HepG2 (cell line): Measurements from ENCODE around the gene LTA4H. TPM values are rescaled to one million over a fixed set of nuclear protein-coding genes. Genes with fewer than 3 reads are reported as not detected.

Source experiments
- ADNP ChIP-seq: sonication (generic); formaldehyde crosslinking; IDR thresholded peaks from 2 replicates; pipeline ENCODE4 v1.4.0; 2020; ENCODE audit warnings: missing genetic modification reagents
- ATM ChIP-seq: fragments of 450-650 bp; IDR thresholded peaks from 2 replicates; pipeline ENCODE4 v1.7.1; 2017; ENCODE audit warnings: mild to moderate bottlenecking, borderline replicate concordance
- CTCF ChIP-seq: sonication (generic); formaldehyde crosslinking; IDR thresholded peaks from 2 replicates; pipeline ENCODE4 v1.5.0; 2020; ENCODE audit warnings: mild to moderate bottlenecking, missing genetic modification reagents, moderate library complexity
- HCFC1 ChIP-seq: fragments of 150-350 bp; IDR thresholded peaks from 2 replicates; pipeline ENCODE4 v1.6.1; 2014; ENCODE audit warnings: low read depth, low read length
- PRDM10 ChIP-seq: sonication (generic); formaldehyde crosslinking; IDR thresholded peaks from 2 replicates; pipeline ENCODE4 v1.4.0; 2020; ENCODE audit warnings: low read depth, missing genetic modification reagents
- PRMT3 ChIP-seq: sonication (generic); formaldehyde crosslinking; IDR thresholded peaks from 2 replicates; pipeline ENCODE4 v1.8.1; 2022; ENCODE audit warnings: low read depth, mild to moderate bottlenecking, moderate library complexity, missing genetic modification reagents, borderline replicate concordance
- ZBTB39 ChIP-seq: sonication (generic); formaldehyde crosslinking; IDR thresholded peaks from 2 replicates; pipeline ENCODE4 v1.5.0; 2020; ENCODE audit warnings: missing genetic modification reagents
- ZEB1 ChIP-seq: IDR thresholded peaks from 2 replicates; pipeline ENCODE4 v1.6.1; 2012; ENCODE audit warnings: mild to moderate bottlenecking, low read depth, inconsistent platforms; ENCODE audit not compliant: insufficient replicate concordance
- ZNF20 ChIP-seq: sonication (generic); formaldehyde crosslinking; IDR thresholded peaks from 2 replicates; pipeline ENCODE4 v1.4.0; 2020; ENCODE audit warnings: mild to moderate bottlenecking, moderate library complexity, missing genetic modification reagents
- ZNF232 ChIP-seq: sonication (generic); formaldehyde crosslinking; IDR thresholded peaks from 2 replicates; pipeline ENCODE4 v1.4.0; 2020; ENCODE audit warnings: missing genetic modification reagents, borderline replicate concordance
- ZNF609 ChIP-seq: sonication (generic); formaldehyde crosslinking; IDR thresholded peaks from 2 replicates; pipeline ENCODE4 v1.4.0; 2020; ENCODE audit warnings: mild to moderate bottlenecking, missing genetic modification reagents, borderline replicate concordance
- polyA plus RNA-seq, 8 experiments: library from polyadenylated mRNA; depleted of rRNA in 3 of 8; stranded (reverse) in 7 of 8; unstranded in 1 of 8; fragments of >200 nt; fragmentation: Illumina TruSeq in 4 of 8; extraction: Trizol in 4 of 8; gene quantifications; 2 replicates each; pipeline versions ENCODE4 v1.2.1 to v1.2.3, GENCODE V29; 2011 to 2016; ENCODE audit warnings: low read depth in 4 of 8, missing spikeins in 1 of 8, mixed read lengths in 1 of 8; ENCODE audit not compliant: insufficient read depth in 1 of 8
- total RNA-seq, 5 experiments: library from RNA; depleted of rRNA; stranded (reverse); fragments of >200 nt; fragmentation: Illumina TruSeq; extraction: Trizol; gene quantifications; 2 replicates each; pipeline ENCODE4 v1.2.3, GENCODE V29; 2016; ENCODE audit warnings: low read depth in 1 of 5
- TF ChIP-seq, protein P1 (sequence below): sonication (generic); formaldehyde crosslinking; IDR thresholded peaks from 2 replicates; pipeline ENCODE4 v1.5.0; 2020; ENCODE audit warnings: missing genetic modification reagents

The LTA4H gene
- total and polyA plus RNA-seq, 2 of the 13 experiments (the other 11 are each of a cell fraction or from before 2014, with no cell fraction given): 87.5 to 90.4 TPM

- TF ChIP-seq PRDM10 (CRISPR knock-in tag) (peak; percentile 56), ZNF609 (no peak), ZNF232 (CRISPR knock-in tag) (0 out of 2 replicates have a peak, but pooled peaks have one; percentile 41), ADNP (no peak), ZNF20 (no peak), ZEB1 (peak; percentile 13), ATM (no peak), PRMT3 (CRISPR knock-in tag) (no peak), ZBTB39 (CRISPR knock-in tag) (peak; percentile 78; the same call in 1 of the 2 replicates), HCFC1 (peak; percentile 93), CTCF (CRISPR knock-in tag) (peak; percentile 14; the same call in 1 of the 2 replicates)
- TF ChIP-seq, protein P1, sequence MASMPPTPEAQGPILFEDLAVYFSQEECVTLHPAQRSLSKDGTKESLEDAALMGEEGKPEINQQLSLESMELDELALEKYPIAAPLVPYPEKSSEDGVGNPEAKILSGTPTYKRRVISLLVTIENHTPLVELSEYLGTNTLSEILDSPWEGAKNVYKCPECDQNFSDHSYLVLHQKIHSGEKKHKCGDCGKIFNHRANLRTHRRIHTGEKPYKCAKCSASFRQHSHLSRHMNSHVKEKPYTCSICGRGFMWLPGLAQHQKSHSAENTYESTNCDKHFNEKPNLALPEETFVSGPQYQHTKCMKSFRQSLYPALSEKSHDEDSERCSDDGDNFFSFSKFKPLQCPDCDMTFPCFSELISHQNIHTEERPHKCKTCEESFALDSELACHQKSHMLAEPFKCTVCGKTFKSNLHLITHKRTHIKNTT (CRISPR knock-in tag): no peak
Observed at GRCh38 chr12:96035283-96036236, at the start of gene LTA4H (continued).
